ENCODE measurements around the gene TMEM218. TPM values are rescaled to one million over a fixed set of nuclear protein-coding genes. Genes with fewer than 3 reads are reported as not detected.

Gene TMEM218
- total and polyA plus RNA-seq, 10 of the 15 experiments (the other 5 are each of a cell fraction or from before 2014, with no cell fraction given): 11.2 to 50.3 (median 28.8) TPM

- 93% methylated on average over 4 of the region's 4 CpGs for WGBS (ENCODE audit: insufficient coverage, insufficient replicate concordance, low lambda C conversion rate, missing lambda C conversion rate)
- Histone ChIP-seq H3K9me3 (replicated peaks; ENCODE audit: control insufficient read depth, insufficient read depth, low read length) (no peaks in the 10 kb centered on the region), H3K4me2 (ENCODE audit: control insufficient read depth, insufficient read depth) (no peak overlapping the region), H3K79me2 (ENCODE audit: control insufficient read depth, insufficient read depth, low read length) (no peaks in the 10 kb centered on the region), H3K27me3 (replicated peaks in 1 of 2; ENCODE audit: control insufficient read depth in 2 of 2, insufficient read depth in 2 of 2, low read length in 1 of 2) (no peaks in the 10 kb centered on the region), H3K4me1 (ENCODE audit: control insufficient read depth, insufficient read depth, low read length) (peaks cover 41% of the 10 kb centered on the region), H3K36me3 (ENCODE audit: control insufficient read depth in 2 of 2, insufficient read depth in 2 of 2, low read length in 1 of 2) (no peaks in the 10 kb centered on the region), H2AFZ (ENCODE audit: control insufficient read depth, low read depth, low read length) (no peak overlapping the region), H3K27ac (ENCODE audit: control insufficient read depth, insufficient read depth) (no peak overlapping the region), H3K4me3 (no peak overlapping the region), H4K20me1 (ENCODE audit: control insufficient read depth, insufficient read depth) (no peaks in the 10 kb centered on the region), H3K9ac (ENCODE audit: control insufficient read depth, insufficient read depth, low read length) (no peak overlapping the region)
- ChIA-PET POLR2A (no interaction called here), CTCF (interaction anchor here (0.8 to 6.6 kb wide), 3 partner anchors 23 to 55 kb away, joined by 5 to 46 read pairs (median 9); partner anchors contain the start of gene TMEM218), RAD21 (ENCODE audit: unreplicated experiment) (interaction anchor here (0.7 to 5.9 kb wide), 2 partner anchors 40 to 271 kb away, joined by 3 to 87 read pairs; partner anchors contain the start of gene TMEM218), SMC1A (ENCODE audit: uncharacterized antibody, unreplicated experiment) (interaction anchor here (0.8 to 1.4 kb wide), 4 partner anchors 22 to 115 kb away, joined by 3 to 5 read pairs (median 4); partner anchors contain the start of gene CCDC15)
- BruUV-seq (replicated peaks): no TSS peak
- TF ChIP-seq BRCA1 (IDR thresholded peaks at IDR 0.05; ENCODE audit: low read depth, low read length) (no peak), ZNF592 (IDR thresholded peaks at IDR 0.05) (no peak), ZNF217 (IDR thresholded peaks at IDR 0.05) (no peak), IKZF2 (IDR thresholded peaks at IDR 0.05) (no peak)
- DNase-seq (ENCODE audit: low read depth, low spot score) (no peak), FAIRE-seq (no peak), ATAC-seq (no peak)
- intact Hi-C loops (cut with micrococcal nuclease; ENCODE audit: unreplicated experiment) (no loop called here), in situ Hi-C loops (cut with MboI) (no loop called here)
These were observed 42.4 kb downstream of the TMEM218 start for GRCh38 chr11:125069008-125069407.
